Tibial nerve (tissue), 4 donors: ENCODE results near the gene L3MBTL4.

Source experiments
- EP300 ChIP-seq, 2 donors: sonication (generic); formaldehyde crosslinking; IDR thresholded peaks; one replicate each; pipeline ENCODE4 v1.6.1; 2017; ENCODE audit warnings: antibody characterized with exemption in 2 of 2, mild to moderate bottlenecking in 1 of 2
- POLR2A ChIP-seq, 2 donors: fragments of 450-650 bp; IDR thresholded peaks; one replicate each; pipeline ENCODE4 v1.6.1; 2017; ENCODE audit warnings: antibody characterized with exemption in 2 of 2, mild to moderate bottlenecking in 2 of 2, moderate library complexity in 2 of 2
- TF ChIP-seq, protein P1 (sequence below), 5 experiments: fragments of 200-600 bp in 3 of 5; fragments of 450-650 bp in 2 of 5; sonication (generic) in 3 of 5; IDR thresholded peaks; one replicate each; pipeline ENCODE4 v1.5.1; 2016 to 2019; ENCODE audit warnings: antibody characterized with exemption in 5 of 5, mild to moderate bottlenecking in 3 of 5, moderate library complexity in 2 of 5

DNA sequence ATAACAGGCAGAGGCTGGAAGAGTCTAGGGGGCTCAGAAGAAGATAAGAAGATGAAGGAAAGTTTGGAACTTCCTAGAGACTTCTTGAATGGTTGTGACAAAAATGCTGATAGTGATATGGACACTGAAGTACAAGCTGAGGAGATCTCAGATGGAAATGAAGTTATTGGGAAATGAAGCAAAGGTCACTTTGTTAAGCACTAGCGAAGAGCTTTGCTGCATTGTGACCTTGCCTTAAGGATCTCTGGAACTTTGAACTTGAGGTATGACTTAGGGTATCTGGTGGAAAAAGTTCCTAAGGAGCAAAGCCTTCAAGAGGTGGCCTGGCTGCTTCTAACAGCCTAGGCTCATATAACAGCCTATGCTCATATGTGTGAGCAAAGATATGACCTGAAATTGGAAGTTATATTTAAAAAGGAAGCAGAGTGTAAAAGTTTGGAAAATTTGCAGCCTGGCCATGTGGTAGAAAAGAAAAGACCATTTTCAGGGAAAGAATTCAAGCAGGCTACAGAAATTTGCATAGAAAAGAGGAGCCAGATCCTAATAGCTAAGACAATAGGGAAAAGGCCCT lies 91.3 kb downstream of the L3MBTL4 start:
- TF ChIP-seq, protein P1, sequence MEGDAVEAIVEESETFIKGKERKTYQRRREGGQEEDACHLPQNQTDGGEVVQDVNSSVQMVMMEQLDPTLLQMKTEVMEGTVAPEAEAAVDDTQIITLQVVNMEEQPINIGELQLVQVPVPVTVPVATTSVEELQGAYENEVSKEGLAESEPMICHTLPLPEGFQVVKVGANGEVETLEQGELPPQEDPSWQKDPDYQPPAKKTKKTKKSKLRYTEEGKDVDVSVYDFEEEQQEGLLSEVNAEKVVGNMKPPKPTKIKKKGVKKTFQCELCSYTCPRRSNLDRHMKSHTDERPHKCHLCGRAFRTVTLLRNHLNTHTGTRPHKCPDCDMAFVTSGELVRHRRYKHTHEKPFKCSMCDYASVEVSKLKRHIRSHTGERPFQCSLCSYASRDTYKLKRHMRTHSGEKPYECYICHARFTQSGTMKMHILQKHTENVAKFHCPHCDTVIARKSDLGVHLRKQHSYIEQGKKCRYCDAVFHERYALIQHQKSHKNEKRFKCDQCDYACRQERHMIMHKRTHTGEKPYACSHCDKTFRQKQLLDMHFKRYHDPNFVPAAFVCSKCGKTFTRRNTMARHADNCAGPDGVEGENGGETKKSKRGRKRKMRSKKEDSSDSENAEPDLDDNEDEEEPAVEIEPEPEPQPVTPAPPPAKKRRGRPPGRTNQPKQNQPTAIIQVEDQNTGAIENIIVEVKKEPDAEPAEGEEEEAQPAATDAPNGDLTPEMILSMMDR (IDR thresholded peaks at IDR 0.05): no peak
- TF ChIP-seq EP300 (IDR thresholded peaks at IDR 0.05): no peak
- TF ChIP-seq POLR2A (IDR thresholded peaks at IDR 0.05): no peak
